Fibroblast of mammary gland (primary cell): ENCODE data around the gene ADCY6.
A peak's percentile ranks its signal among the peaks of the same experiment; 100 is the strongest.

ENCODE experiments used
- DNase-seq: peaks from one replicate; pipeline ENCODE4 v3.0.0-alpha.2; 2010; ENCODE audit warnings: low read depth
- H3K4me3 ChIP-seq: 2 replicates; pipeline ENCODE4 v1.5.1; 2011; ENCODE audit warnings: low read depth, mild to moderate bottlenecking, low read length, moderate library complexity; ENCODE audit not compliant: control insufficient read depth
- CTCF ChIP-seq: conservative IDR thresholded peaks from 2 replicates; pipeline ENCODE4 v1.5.1; 2011; ENCODE audit warnings: low read depth, low read length, inconsistent platforms; ENCODE audit not compliant: control insufficient read depth, insufficient read depth

Gene ADCY6

GRCh38 chr12:48811437-48812090 is 22.7 kb upstream of the ADCY6 start:
- no peak for TF ChIP-seq CTCF
- peak; percentile 11 for DNase-seq
- no peak overlapping the region for H3K4me3 ChIP-seq

DNA sequence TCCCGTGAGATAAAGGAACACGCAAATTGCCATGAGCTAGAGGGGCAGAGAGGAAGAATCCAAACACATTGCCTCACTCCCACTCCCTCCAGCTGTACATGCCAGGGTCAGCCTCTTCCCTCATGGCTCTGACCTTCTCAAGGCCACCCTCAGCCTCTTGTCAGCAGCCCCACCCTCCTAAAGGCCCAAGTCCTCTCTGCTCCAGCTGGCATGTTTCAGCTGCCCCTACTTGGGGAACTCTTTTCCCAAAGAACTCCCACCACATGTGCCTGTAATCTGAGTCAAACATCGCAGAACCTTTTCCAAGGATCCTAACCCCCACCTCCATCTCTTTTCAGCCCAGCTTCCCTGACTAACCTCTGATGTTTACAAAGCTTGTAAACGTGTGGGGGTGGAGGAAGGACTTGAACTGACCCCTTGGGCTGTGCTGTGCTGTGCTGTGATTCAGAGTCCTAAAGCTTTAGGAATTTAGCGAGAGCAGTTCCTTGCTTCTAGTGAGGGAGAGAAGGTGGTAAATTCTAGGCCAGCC is 22.1 kb upstream of the ADCY6 start:
- H3K4me3 ChIP-seq: no peak overlapping the region
- peak; percentile 93 for DNase-seq
- no peak for TF ChIP-seq CTCF

GRCh38 chr12:48807981-48808380 is 19.1 kb upstream of the ADCY6 start:
- no peak for TF ChIP-seq CTCF
- DNase-seq: no peak
- H3K4me3 ChIP-seq: no peak overlapping the region

- no peak for DNase-seq
- no peak overlapping the region for H3K4me3 ChIP-seq
- TF ChIP-seq CTCF: no peak
Observed at GRCh38 chr12:48803675-48804074, 14.8 kb upstream of the ADCY6 start.

- H3K4me3 ChIP-seq: no peak overlapping the region
- DNase-seq: no peak
- no peak for TF ChIP-seq CTCF
Observed at GRCh38 chr12:48800971-48801370, 12.1 kb upstream of the ADCY6 start.

- no peak for DNase-seq
- no peak overlapping the region for H3K4me3 ChIP-seq
- no peak for TF ChIP-seq CTCF
Observed at GRCh38 chr12:48800457-48800856, 11.6 kb upstream of the ADCY6 start.
